Spinal cord (tissue), 10 donors: ENCODE data around the gene MPPED2. TPM values are rescaled to one million over a fixed set of nuclear protein-coding genes. Genes with fewer than 3 reads are reported as not detected.

Source experiments
- DNase-seq, 6 donors: peaks; one replicate each; pipeline versions ENCODE4 v3.0.0 to v3.0.0-alpha.2; 2013 to 2015; ENCODE audit warnings: low spot score in 6 of 6, low read depth in 4 of 6
- H3K27ac ChIP-seq: one replicate; pipeline ENCODE4 v1.5.1; 2013; ENCODE audit warnings: low read depth, low read length, control low read depth
- H3K27me3 ChIP-seq: one replicate; pipeline ENCODE4 v1.6.1; 2013; ENCODE audit warnings: low read length; ENCODE audit not compliant: control insufficient read depth, insufficient read depth
- H3K36me3 ChIP-seq: one replicate; pipeline ENCODE4 v1.6.1; 2013; ENCODE audit warnings: low read length; ENCODE audit not compliant: control insufficient read depth, insufficient read depth
- H3K4me1 ChIP-seq: one replicate; pipeline ENCODE4 v1.6.1; 2013; ENCODE audit warnings: low read length; ENCODE audit not compliant: control insufficient read depth, insufficient read depth
- H3K4me3 ChIP-seq: one replicate; pipeline ENCODE4 v1.5.1; 2013; ENCODE audit warnings: low read depth, low read length, control low read depth
- H3K9me3 ChIP-seq: one replicate; pipeline ENCODE4 v1.6.1; 2013; ENCODE audit warnings: low read length; ENCODE audit not compliant: control insufficient read depth, insufficient read depth
- WGBS: methylation state at CpG from one replicate; pipeline ENCODE4 v1.1.5; 2013; ENCODE audit warnings: missing lambda C conversion rate; ENCODE audit not compliant: insufficient coverage; 5-methylcytosine and 5-hydroxymethylcytosine counted together
- long read RNA-seq, 4 donors: transcript quantifications; one replicate each; lab custom pipeline, GENCODE V29; 2026
- polyA plus RNA-seq, 2 donors: library from polyadenylated mRNA; unstranded; fragments of 120-200 nt; gene quantifications; one replicate each; pipeline ENCODE4 v1.2.1, GENCODE V29; 2013; ENCODE audit not compliant: insufficient read length in 2 of 2
- total RNA-seq, 2 donors: library from RNA; depleted of rRNA in 1 of 2; stranded (reverse); fragments of 120-200 nt in 1 of 2; fragments of >200 nt in 1 of 2; gene quantifications; one replicate each; pipeline versions ENCODE4 v1.2.3 to v1.2.4, GENCODE V29; 2013 to 2014
- donor health status: healthy.

The MPPED2 gene, protein sequence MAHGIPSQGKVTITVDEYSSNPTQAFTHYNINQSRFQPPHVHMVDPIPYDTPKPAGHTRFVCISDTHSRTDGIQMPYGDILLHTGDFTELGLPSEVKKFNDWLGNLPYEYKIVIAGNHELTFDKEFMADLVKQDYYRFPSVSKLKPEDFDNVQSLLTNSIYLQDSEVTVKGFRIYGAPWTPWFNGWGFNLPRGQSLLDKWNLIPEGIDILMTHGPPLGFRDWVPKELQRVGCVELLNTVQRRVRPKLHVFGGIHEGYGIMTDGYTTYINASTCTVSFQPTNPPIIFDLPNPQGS
- total RNA-seq, result 10 to 100 TPM; 30.7 to 70.9 TPM
- polyA plus RNA-seq, result 10 to 100 TPM; 71.0 to 72.2 TPM
- long read RNA-seq, donor 1, partial matches to known transcripts, result 21 of 31 reads
- long read RNA-seq, donor 1, other reads (novel, unspliced or antisense), result 9 of 31 reads
- long read RNA-seq, donor 2, partial matches to known transcripts, result 0 of 7 reads
- long read RNA-seq, donor 2, other reads (novel, unspliced or antisense), result 7 of 7 reads
- long read RNA-seq, donor 3, partial matches to known transcripts, result 0 of 9 reads
- long read RNA-seq, donor 3, other reads (novel, unspliced or antisense), result 8 of 9 reads
- long read RNA-seq, donor 4, result 0 reads

DNA sequence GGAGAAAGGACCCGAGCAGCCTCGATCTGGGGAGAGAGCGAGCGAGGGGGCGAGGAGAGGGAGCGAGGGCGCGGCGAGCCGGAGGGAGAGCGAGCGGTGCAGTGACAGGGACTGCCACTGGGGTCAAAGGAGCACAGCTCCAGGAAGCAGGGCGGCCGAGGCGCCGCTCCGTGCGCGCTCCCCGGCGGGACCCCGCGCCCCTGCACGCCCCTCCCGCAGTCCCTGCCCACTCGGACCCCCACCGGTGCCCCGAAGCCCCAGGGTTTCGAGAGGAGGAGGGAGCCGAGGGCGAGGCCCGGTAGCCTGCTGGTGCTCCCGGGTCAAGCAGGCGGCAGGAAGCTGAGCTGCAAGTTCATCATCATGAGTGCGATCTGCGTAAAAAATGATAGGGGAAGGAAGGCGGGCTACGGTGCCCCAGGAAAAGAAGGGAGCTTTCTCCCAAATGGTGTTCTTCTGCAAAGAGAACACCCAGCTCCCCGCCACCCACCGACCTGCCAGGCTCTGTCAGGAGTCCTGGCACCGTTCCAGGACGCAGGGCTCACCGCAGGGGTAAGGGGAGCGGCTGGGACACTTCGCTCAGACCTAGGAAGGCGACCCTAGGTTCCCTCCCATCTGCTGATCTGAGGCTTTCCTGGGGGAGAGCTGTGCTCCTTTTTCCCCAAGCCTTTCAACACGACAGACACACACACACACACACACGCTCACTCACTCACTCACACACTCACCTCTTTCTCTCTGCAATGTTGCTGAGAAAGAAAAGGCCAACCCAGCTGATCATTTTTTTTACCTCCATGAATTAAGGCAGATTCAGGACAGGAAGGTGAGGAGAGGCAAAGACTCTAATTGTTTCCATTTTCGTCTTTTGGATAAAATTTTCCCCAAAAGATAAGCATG is at the start of gene MPPED2:
Gene MPPED2, minus strand, starts transcription at position 103 of the 894 bp plus-strand sequence. CDS start 5,980 bp downstream, outside the sequence.
- peak within 1 kb of the TSS; percentile 82 for H3K27ac ChIP-seq
- no peaks in the 10 kb centered on the region for H3K36me3 ChIP-seq
- H3K9me3 ChIP-seq, result no peaks in the 10 kb centered on the region
- H3K4me3 ChIP-seq, result peak within 1 kb of the TSS; percentile 66
- H3K27me3 ChIP-seq, result no peaks in the 10 kb centered on the region
- peak in 4 of 6 donors; percentile 38 to 87 (median 66) for DNase-seq
- peaks cover 10% of the 10 kb centered on the region for H3K4me1 ChIP-seq
- 2% methylated on average over 43 of the region's 49 CpGs for WGBS

DNA sequence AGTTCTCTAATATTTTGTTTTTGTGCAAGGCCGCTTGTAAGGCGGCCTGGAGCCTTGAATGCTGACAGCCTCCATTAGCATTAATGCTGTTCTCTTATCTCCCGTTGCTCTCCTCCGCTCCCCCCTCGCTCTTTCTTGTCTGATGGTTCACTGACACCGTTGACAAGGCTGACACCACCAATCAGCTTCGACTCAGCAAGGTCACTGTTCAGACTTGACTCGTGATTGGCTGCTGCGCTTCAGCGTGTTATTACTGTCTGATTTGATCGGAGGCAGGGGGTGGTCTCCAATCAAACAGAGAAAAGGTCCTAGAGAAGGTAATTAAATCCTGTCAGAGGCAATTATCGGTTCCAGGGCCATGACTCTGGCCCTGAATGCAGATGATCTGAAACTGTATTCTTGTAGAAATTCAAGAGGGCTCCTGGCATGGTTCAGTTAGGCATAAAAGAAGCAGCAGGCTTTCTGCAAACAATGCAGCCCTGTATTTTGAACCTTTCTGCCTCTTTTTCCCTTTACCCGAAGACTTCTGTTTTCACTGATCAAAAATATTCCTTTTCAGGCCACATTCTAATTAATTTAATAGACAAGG is 49.3 kb upstream of the MPPED2 start:
- Histone ChIP-seq H3K36me3 (no peaks in the 10 kb centered on the region), H3K27ac (peak overlapping the region; percentile 65), H3K9me3 (no peaks in the 10 kb centered on the region), H3K27me3 (no peaks in the 10 kb centered on the region), H3K4me1 (peaks cover 4% of the 10 kb centered on the region), H3K4me3 (peak overlapping the region; percentile 36)
- peak; percentile 78 to 98 (median 82) for DNase-seq
- 11% methylated on average over 12 of the region's 13 CpGs for WGBS

DNA sequence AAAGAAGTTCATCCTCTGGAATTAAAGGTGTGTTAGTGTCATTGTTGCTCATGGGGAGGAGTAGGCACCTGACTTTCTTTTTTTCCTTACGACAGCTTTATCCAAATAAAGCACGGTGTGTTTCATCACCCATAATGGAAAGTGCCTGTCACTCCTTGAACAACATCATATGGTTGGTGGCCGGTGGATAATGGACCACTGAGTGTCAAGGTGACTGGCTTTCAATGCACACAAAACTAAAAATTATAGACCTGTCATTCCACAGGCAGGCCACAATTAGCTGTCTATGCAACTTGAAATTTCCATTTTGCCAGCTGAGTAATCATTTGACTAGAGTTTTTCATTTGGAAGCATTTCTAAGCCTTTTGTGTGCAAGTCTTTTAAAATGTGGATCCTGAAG is 45.0 kb upstream of the MPPED2 start:
- Histone ChIP-seq H3K27me3 (no peaks in the 10 kb centered on the region), H3K27ac (no peak overlapping the region), H3K4me1 (peaks cover 4% of the 10 kb centered on the region), H3K9me3 (no peaks in the 10 kb centered on the region), H3K4me3 (no peak overlapping the region), H3K36me3 (no peaks in the 10 kb centered on the region)
- no CpG with 5 or more reads among the region's 3 CpGs for WGBS
- DNase-seq, result no peak

DNA sequence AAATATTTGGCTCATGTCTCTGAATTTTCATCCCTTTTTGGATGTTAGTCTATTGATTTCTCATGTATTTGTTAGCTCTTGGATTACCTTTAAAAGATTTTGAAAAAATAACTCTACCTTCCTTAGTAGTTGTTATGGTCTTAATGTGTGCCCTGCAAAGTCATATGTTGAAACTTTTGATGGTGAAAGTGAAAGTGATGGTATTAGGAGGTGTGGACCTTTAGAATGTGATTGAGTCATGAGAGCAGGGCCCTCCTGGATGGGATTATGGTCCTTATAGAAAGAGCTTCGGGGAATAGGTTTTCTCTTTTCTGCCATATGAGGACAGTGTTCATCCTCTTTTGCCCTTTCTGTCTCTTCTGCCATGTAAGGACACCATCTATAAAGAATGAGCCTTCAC is 33.6 kb upstream of the MPPED2 start:
- no peaks in the 10 kb centered on the region for H3K9me3 ChIP-seq
- no peaks in the 10 kb centered on the region for H3K36me3 ChIP-seq
- no peaks in the 10 kb centered on the region for H3K4me1 ChIP-seq
- DNase-seq, result no peak
- no peak overlapping the region for H3K4me3 ChIP-seq
- WGBS, result no CpG with 5 or more reads among the region's 1 CpG
- no peaks in the 10 kb centered on the region for H3K27me3 ChIP-seq
- H3K27ac ChIP-seq, result no peak overlapping the region

DNA sequence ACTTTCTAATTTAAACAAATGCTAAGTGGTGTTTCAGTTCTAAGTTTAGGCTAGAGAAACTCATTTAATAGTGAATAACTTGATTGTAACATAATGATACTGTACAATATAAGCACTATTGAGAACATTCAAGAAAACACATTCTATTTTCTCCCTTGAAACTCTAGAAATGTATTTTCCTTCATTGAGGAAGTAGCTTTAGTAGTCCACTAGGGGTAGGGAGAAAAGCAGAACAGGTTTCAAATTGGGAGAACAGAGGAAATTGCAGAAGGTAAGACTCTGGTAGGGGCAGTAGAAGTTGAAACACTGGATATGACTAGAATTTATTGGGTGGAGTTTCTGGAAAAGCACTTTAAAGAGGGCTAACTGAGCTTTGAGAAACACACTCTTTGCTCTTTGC is 31.6 kb upstream of the MPPED2 start:
- H3K36me3 ChIP-seq, result no peaks in the 10 kb centered on the region
- DNase-seq, result no peak
- H3K9me3 ChIP-seq, result no peaks in the 10 kb centered on the region
- no peak overlapping the region for H3K27ac ChIP-seq
- no peak overlapping the region for H3K4me3 ChIP-seq
- H3K27me3 ChIP-seq, result no peaks in the 10 kb centered on the region
- no peaks in the 10 kb centered on the region for H3K4me1 ChIP-seq

DNA sequence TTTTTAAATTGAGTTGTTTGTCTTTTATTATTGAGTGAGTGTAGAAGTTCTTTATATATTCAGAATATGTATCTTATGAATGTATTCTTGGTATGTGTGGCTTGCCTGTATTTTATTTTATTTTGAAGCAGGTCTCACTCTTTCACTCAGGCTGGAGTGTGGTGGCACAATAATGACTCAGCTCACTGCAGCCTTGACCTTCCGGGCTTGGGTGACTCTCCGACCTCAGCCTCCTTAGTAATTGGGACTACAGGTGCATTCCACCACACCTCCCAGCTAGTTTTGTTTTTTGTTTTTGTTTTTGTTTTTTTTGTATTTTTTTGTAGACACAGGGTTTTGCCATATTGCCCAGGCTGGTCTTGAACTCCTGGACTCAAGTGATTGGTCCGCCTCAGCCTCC is 24.5 kb upstream of the MPPED2 start:
- Histone ChIP-seq H3K27me3 (no peaks in the 10 kb centered on the region), H3K36me3 (no peaks in the 10 kb centered on the region), H3K27ac (no peak overlapping the region), H3K9me3 (no peaks in the 10 kb centered on the region), H3K4me3 (no peak overlapping the region), H3K4me1 (no peaks in the 10 kb centered on the region)
- WGBS, result 100% methylated on average over 1 of the region's 3 CpGs
- DNase-seq, result no peak

DNA sequence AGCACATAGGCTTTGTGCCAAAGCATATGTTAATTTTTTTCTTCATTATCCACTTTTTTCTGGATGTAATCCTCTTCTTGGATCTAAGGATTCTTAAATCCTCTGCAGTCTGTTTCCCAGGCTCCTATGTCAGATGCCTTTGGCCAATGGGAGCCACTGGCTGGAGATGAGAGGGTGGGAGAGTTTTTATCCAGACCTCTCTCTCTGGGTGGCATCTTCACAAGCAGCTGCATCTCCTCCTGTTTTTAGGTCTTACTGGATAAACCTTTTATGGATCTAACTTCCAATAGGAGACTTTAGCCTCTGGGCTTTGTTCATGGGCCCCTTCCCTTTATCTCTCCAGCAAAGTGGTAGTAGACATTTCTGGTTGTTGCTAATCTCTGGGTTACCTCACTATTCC is 22.4 kb upstream of the MPPED2 start:
- Histone ChIP-seq H3K9me3 (no peaks in the 10 kb centered on the region), H3K27me3 (no peaks in the 10 kb centered on the region), H3K4me1 (no peaks in the 10 kb centered on the region), H3K36me3 (no peaks in the 10 kb centered on the region), H3K27ac (no peak overlapping the region), H3K4me3 (no peak overlapping the region)
- no peak for DNase-seq

DNA sequence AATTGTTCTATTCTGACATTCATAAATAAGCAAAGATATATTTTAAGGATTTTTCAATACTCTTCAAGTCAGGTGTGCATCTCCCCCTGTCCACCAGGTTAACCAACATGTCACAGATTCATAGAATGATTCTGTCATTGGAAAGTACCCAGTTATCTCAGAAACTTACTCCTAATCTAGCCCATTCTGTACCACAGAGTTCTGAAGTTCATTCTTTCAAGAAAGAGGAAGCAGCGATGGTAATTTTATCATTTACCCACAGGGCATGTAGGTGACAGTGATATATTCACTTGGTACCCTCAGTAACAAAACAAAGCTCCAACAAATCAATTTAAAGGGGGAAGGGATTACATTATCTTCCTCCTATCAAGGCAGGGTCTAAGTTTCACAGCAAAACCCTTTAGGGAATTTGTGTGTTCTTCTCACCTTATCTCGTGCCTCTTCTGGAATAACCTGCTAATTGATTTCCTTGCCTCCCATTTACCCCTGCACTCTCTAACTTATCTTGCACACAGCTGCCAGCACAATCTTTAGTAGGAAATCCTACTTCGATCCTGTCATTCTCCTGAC is 19.0 kb upstream of the MPPED2 start:
- no peak for DNase-seq
- Histone ChIP-seq H3K9me3 (no peaks in the 10 kb centered on the region), H3K4me3 (no peak overlapping the region), H3K27me3 (no peaks in the 10 kb centered on the region), H3K36me3 (no peaks in the 10 kb centered on the region), H3K4me1 (no peaks in the 10 kb centered on the region), H3K27ac (no peak overlapping the region)
- WGBS, result 75% methylated on average over 2 of the region's 3 CpGs

DNA sequence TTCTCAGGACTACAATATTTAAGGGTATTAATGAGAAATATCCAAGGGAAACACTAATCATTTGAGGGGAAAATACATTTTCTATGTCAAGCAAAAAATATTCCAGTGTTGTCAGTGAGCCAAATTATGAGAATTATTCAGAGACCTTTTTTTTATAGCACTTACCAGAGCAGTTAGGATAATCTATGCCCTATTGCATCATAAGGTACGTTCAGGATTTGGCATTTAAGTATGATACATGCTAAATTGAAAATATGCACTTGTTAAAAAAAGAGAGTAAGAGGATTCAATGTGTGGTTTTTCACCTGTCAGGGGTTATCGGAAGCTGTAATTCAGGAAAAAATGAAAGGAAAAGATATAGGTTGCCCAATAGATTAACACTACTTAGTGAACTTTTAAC is 17.2 kb upstream of the MPPED2 start:
- DNase-seq, result no peak
- Histone ChIP-seq H3K4me1 (no peaks in the 10 kb centered on the region), H3K27ac (no peak overlapping the region), H3K27me3 (no peaks in the 10 kb centered on the region), H3K9me3 (no peaks in the 10 kb centered on the region), H3K36me3 (no peaks in the 10 kb centered on the region), H3K4me3 (no peak overlapping the region)
- no CpG with 5 or more reads among the region's 2 CpGs for WGBS
